Mesodermal cell (in vitro differentiated cells): Measurements from ENCODE around the gene SLC25A4.
"Not testable (repeated sequence)": the region's sequence is repeated elsewhere in the genome, so short reads cannot be mapped to it uniquely, and the experiment has no call there.

ENCODE experiments used
- H3K27ac ChIP-seq: 2 replicates; pipeline ENCODE4 v1.7.0; 2013; ENCODE audit warnings: mild to moderate bottlenecking, low read depth, low read length, moderate library complexity; ENCODE audit not compliant: severe bottlenecking
- H3K36me3 ChIP-seq: 2 replicates; pipeline ENCODE4 v1.7.1; 2013; ENCODE audit warnings: mild to moderate bottlenecking, low read length, moderate library complexity; ENCODE audit not compliant: control insufficient read depth, insufficient read depth
- H3K4me1 ChIP-seq: one replicate; pipeline ENCODE4 v1.7.1; 2013; ENCODE audit warnings: mild to moderate bottlenecking, low read length; ENCODE audit not compliant: insufficient read depth, control insufficient read depth, poor library complexity, severe bottlenecking
- H3K4me3 ChIP-seq: 2 replicates; pipeline ENCODE4 v1.7.0; 2013; ENCODE audit warnings: low read length, control low read depth, mild to moderate bottlenecking; ENCODE audit not compliant: insufficient read depth, poor library complexity, severe bottlenecking; ENCODE audit errors: extremely low read depth
- H3K9me3 ChIP-seq: 2 replicates; pipeline ENCODE4 v1.7.1; 2013; ENCODE audit warnings: mild to moderate bottlenecking, low read length, moderate library complexity; ENCODE audit not compliant: control insufficient read depth
- WGBS, 2 experiments: methylation state at CpG; one replicate each; pipeline ENCODE4 v1.1.5; 2013; ENCODE audit warnings: missing lambda C conversion rate in 2 of 2; ENCODE audit not compliant: insufficient coverage in 2 of 2; 5-methylcytosine and 5-hydroxymethylcytosine counted together

The SLC25A4 gene

GRCh38 chr4:185183622-185184281 is 40.7 kb downstream of the SLC25A4 start:
- Histone ChIP-seq H3K27ac (no peak overlapping the region), H3K9me3 (no peaks in the 10 kb centered on the region), H3K36me3 (peaks cover 12% of the 10 kb centered on the region), H3K4me1 (no peaks in the 10 kb centered on the region), H3K4me3 (no peak overlapping the region)
- 60 to 65% methylated on average over 3 of the region's 6 CpGs for WGBS, 2 experiments

DNA sequence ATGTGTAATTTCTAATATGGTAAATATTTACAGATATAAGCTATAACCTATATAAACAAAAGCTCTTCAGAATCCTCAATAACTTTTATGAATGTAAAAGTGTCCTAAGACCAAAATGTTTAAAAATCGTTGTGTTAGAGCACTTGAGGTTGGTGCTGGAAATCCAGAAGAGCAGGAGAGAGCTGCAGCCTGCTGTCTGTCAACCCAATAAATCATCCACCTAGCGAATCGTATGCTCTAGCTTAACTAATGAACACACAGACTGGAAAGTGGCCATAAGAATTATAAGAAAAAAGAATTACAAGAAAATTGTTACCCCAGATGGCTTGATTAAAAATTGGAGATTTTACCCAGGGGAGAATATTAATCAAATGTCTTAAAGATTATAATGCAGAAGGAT is 43.7 kb downstream of the SLC25A4 start:
- WGBS, 2 experiments: 100% methylated on average over 1 of the region's 3 CpGs; no CpG with 5 or more reads in 1 of the 2 experiments
- peaks cover 19% of the 10 kb centered on the region for H3K36me3 ChIP-seq
- H3K4me1 ChIP-seq: no peaks in the 10 kb centered on the region
- H3K9me3 ChIP-seq: no peaks in the 10 kb centered on the region
- no peak overlapping the region for H3K27ac ChIP-seq
- H3K4me3 ChIP-seq: no peak overlapping the region

- H3K4me3 ChIP-seq: no peak overlapping the region
- no peak overlapping the region for H3K27ac ChIP-seq
- H3K36me3 ChIP-seq: peaks cover 19% of the 10 kb centered on the region
- H3K9me3 ChIP-seq: no peaks in the 10 kb centered on the region
- H3K4me1 ChIP-seq: no peaks in the 10 kb centered on the region
- 91 to 93% methylated on average over 2 to 3 of the region's 4 CpGs for WGBS, 2 experiments
Measured at GRCh38 chr4:185189606-185190305, 46.7 kb downstream of the SLC25A4 start.

GRCh38 chr4:185190306-185190856 is 47.3 kb downstream of the SLC25A4 start:
- H3K27ac ChIP-seq: no peak overlapping the region
- 83 to 100% methylated on average over 1 to 3 of the region's 6 CpGs for WGBS, 2 experiments
- H3K4me1 ChIP-seq: no peaks in the 10 kb centered on the region
- H3K4me3 ChIP-seq: no peak overlapping the region
- peaks cover 19% of the 10 kb centered on the region for H3K36me3 ChIP-seq
- no peaks in the 10 kb centered on the region for H3K9me3 ChIP-seq

DNA sequence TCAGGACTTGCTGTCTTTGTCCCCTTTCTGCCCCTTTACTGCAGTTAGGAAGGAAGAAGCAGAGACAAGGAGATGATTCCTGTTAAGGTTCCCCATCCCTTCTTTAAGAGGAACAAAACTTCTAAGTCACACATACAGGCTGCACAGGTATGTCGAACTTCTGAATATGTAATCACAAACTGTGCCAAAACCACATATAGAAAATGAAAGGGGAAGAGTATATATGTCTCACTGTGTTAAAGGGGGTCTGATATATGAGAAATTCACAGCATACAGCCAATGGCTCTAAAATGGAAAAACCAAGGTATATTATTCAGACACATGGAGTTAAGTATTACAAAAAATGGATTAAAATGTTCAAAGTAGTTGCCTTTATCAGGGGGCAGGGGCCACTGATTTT is 49.0 kb downstream of the SLC25A4 start:
- Histone ChIP-seq H3K27ac (no peak overlapping the region), H3K4me3 (no peak overlapping the region), H3K4me1 (no peaks in the 10 kb centered on the region), H3K36me3 (peaks cover 17% of the 10 kb centered on the region), H3K9me3 (no peaks in the 10 kb centered on the region)
- WGBS, 2 experiments: no CpG with 5 or more reads among the region's 1 CpG

DNA sequence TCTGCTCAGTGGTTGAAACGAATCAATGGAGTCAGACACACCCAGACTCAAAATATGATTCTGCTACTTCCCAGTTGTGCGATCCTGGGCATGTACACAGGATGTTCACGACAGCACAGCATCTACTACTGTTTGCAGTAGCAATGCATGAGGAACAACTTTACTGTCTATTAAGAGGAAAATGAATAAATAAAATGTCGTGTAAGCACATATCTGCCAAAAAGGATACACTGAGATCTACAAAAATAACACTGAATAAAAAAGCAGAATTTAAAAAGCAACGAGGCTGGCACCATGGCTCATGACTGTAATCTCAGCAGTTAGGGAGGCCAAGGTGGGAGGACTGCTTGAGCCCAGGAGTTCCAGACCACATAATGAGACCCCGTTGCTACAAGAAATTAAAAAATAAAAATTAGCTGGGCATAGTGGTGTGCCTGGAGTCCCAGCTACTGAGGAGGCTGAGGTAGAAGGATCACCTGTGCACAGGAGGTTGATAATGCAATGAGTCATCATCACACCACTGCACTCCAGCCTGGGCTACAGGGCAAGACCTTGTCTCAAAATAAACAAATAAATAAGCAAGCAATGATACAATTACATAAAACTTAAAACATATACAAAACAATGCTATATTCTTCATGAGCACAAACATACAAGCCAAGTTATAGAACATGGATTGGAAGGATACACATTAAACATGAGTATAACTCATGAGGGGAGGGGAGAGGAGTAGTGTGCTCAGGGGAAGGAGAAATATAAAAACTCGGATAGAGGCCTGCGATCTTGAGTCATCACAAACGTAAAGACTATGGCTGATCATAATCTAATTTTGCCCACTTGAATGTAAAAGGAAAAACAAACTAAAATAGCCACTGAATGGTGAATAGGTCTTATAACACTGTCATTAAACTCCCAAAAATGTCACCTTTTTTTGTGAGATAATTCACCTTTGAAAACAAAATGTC is 52.1 kb downstream of the SLC25A4 start:
- Histone ChIP-seq H3K27ac (no peak overlapping the region), H3K4me3 (no peak overlapping the region), H3K9me3 (no peaks in the 10 kb centered on the region), H3K4me1 (no peaks in the 10 kb centered on the region), H3K36me3 (peaks cover under 1% of the 10 kb centered on the region)
- 83 to 90% methylated on average over 1 to 4 of the region's 9 CpGs for WGBS, 2 experiments

DNA sequence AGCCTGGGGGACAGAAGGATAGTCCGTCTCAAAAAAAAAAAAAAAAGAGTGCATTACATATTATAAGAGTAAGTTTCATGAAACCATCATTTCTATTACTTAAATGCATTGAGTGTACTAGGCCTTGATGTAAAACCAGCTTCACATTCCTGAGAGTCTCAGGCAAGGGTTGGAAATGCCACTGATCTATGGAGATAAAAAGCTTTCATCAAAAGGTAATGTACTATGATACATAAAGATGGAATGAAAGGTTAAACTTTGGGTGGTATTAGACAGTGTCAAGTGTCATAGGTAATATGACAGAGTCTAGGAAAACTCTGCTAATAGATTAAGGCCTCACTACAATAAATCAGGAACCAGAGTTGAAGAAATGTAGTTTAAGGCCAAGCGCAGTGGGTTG is 53.4 kb downstream of the SLC25A4 start:
- H3K36me3 ChIP-seq: peaks cover 4% of the 10 kb centered on the region
- H3K4me1 ChIP-seq: no peaks in the 10 kb centered on the region
- WGBS, 2 experiments: 100% methylated on average over 1 of the region's 2 CpGs; no CpG with 5 or more reads in 1 of the 2 experiments
- no peak overlapping the region for H3K4me3 ChIP-seq
- H3K27ac ChIP-seq: no peak overlapping the region
- no peaks in the 10 kb centered on the region for H3K9me3 ChIP-seq

GRCh38 chr4:185198189-185198588 is 55.1 kb downstream of the SLC25A4 start:
- WGBS, 2 experiments: 96% methylated on average over 3 of the region's 4 CpGs; no CpG with 5 or more reads in 1 of the 2 experiments
- H3K27ac ChIP-seq, H3K9me3 ChIP-seq, H3K4me3 ChIP-seq, H3K36me3 ChIP-seq, H3K4me1 ChIP-seq: not testable (repeated sequence)
